ENCODE measurements around the gene BAHCC1.

BAHCC1 gene

DNA sequence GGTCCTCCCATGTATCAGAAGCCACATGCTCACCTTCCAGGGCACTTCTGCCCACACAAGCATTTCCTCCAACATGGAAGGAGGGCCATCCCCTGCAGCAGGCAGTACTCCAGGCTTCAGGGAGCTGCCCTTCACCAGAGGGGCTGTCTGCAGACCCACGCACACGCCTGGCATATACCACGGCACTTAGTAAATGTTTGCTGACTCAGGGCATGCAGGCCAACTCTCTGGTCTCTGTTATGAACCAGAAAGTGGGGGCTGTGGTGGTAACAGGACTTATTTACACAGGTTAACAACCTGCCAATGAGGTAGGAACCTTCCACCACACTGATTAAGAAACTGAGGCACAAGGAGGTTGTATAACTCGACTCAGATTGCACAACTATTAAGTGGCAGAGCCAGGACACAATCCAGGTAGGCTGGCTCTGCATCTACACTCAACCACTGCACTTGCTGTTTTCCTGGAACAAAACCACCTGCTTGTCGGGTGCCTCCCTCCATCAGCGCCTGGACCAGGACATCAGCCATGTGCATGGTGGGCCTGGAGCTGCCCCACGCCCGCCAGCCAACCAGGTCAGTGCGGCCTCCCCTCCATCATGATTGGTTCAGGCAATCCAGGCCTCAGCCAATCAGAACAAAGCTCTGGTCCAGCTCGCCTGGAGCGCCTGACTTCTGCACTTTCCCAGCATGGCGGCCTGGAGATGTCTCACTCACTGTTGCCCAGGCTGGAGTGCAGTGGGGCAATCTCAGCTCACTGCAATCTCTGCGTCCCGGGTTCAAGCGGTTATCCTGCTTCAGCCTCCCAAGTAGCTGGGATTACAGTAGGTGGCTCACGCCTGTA is 98.2 kb downstream of the BAHCC1 start:
- no peak for DNase-seq (ENCODE audit: low read depth)

DNA sequence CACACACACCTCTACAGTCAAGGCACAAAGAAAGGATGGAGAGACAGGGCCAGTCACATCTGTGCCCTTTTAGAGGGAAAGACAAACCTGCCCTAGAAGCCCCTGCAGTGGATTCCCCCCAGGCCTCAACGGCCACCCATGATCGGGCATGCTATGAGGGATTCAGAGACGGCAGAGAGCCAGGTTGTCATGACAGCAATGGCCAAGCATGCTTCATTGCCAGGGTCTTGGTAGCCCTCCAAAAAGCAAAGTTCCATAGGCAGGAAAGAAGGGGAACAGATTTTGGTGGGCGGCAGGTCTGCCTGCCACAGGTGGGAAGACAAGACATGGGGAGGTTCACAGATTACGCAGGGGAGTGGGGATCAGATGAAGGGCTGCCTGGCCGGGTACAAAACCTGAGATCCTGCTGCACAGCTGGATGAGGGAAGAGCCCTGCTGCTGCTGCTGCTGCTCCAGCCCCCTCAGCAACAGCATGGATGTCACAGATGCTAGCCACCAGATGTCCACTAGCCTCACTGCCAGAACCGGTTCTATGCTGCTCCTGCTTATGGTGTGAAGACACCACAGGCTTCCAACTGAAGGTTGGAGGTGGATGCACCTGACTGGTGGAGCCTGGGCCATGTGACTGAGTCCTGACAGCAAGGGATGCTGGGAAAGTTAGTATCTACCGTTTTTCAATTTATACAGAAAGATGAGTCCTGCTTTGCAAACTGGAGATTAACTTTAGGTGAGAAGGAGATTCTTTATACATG is 99.5 kb downstream of the BAHCC1 start:
- no peak for DNase-seq (ENCODE audit: low read depth)

DNA sequence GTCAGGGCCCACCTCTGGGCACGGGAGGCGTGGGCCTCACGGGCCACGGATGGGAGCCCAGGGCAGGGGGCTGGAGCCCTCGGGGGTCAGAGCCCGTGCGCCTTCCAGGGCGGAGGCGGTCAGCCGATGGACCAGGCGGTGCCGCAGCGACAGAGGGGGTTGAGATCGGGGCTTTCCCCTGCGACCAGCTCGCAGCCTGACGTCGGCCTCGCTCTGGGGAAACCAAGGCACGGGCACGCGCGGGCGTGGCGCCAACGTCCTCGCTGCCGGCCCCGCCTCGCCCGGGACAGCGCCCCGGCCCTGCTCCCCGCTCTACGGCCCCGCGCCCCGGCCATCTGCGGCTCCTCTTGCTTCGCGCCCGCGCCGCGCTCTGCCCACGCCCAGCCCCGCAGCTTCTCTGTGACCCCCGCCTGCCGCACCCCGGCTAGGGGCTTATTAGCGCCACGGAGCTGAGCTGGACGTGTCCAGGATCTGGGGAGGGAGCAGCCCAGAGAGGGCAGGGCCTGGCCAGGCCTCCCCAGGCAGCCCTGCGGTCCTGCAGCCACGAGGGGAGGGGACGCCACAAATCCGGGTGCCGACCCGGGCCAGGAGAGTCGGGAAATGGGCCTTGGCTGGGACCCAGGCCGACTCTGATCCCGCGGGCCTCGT is 103.8 kb downstream of the BAHCC1 start:
- DNase-seq (ENCODE audit: low read depth): no peak

DNA sequence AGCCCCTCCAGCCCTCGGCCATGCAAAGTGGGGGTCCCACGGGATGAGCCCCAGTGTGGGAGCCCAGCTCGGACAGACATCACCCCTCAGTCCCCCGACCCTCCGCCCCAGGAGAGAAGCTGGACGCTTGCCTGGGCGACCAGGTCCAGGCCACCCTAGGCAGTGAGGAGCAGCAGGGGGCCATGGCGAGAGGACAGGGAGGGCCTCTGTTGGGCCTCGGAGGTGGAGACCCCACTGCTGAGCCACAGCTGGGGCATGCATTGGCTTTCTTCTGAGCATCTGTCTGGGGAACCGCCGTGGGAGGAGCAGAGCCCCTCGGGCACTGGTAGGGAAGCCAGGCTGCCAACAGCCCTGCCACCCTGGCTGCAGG is 104.3 kb downstream of the BAHCC1 start:
- no peak for DNase-seq (ENCODE audit: low read depth)

DNA sequence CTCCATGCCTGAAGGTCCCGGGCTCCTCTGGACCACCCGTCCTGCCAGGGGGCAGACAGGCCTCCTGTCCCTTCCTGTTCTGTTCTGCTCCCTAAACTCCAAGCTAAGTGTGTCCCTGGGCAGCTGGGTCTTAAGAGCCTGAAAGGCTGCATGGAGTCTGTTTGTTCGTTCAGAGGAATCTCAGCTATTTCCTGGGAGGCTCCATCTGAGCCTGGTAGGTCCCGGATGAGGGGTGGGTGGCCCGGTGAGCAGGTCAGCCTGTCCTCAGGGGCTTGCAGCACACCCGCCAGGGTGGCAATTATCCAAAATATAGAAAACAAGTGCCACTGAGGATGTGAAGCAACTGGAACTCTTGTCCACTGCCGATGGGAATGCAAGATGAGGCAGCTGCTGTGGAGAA is 104.8 kb downstream of the BAHCC1 start:
- no peak for DNase-seq (ENCODE audit: low read depth)

DNA sequence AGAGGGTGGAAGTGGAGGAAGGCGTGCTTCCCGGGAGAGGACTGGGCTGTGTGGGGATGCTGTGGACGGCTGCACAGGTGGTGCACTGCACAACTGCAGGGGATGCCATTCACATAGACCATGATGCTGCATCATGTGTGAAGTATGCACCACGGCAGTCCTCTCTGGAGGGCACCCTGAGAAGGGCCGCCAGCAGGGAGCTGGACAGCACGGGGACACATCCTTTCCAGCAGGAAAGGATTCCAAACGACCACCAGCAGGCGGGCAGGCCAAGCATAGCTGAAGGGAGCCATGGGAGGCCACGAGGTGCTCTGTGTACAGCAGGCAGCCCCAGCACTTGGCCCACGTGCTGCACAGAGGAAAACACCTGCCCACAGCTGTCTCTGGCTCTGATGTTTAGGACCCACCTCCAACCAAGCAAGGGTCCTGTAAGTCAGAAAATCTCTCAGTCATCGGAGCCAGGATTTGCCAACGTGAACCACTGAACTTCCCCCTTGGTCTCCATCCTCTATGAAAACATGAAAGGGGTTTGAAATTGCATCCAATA is 107.3 kb downstream of the BAHCC1 start:
- DNase-seq (ENCODE audit: low read depth): no peak

DNA sequence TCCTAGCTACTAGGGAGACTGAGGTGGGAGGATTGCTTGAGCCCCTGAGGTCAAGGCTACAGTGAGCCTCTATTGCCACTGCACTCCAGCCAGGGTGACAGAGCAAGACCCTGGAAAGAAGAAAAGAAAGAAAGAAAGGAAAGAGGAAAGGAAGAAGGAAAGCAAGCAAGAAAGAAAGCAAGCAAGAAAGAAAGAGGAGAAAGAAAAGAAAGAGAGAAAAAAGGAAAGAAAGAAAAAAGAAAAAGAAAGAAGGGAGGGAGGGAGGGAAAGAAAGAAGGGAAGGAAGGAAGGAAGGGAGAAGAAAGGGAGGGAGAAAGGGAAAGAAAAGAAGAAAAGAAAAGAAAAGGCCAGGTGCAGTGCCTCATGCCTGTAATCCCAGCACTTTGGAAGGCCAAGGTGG is 108.4 kb downstream of the BAHCC1 start:
- no peak for DNase-seq (ENCODE audit: low read depth)

DNA sequence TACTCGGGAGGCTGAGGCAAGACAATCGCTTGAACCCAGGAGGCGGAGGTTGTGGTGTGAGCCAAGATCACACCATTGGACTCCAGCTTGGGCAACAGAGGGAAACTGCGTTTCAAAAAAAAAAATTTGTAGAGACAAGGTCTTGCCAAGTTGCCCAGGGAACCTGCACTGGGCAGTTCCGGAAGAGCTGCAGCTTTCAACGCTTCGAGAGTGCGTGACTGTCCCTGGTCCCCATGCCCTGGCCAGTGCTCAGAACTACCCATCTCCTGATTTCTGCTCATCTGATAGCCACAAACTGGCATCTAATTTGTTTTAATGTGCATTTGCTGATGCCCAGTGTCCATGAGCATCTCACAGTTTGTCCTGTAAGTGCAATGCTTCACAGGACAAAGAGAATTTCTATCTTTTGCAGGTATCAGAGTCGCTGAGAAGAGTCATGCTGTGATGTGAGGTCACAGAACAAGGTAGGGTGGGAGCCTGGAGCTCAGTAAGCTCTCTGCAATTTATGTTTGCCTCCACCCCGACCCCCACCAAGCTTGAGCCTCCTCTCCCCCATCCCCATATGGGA is 113.5 kb downstream of the BAHCC1 start:
- no peak for DNase-seq (ENCODE audit: low read depth)

DNA sequence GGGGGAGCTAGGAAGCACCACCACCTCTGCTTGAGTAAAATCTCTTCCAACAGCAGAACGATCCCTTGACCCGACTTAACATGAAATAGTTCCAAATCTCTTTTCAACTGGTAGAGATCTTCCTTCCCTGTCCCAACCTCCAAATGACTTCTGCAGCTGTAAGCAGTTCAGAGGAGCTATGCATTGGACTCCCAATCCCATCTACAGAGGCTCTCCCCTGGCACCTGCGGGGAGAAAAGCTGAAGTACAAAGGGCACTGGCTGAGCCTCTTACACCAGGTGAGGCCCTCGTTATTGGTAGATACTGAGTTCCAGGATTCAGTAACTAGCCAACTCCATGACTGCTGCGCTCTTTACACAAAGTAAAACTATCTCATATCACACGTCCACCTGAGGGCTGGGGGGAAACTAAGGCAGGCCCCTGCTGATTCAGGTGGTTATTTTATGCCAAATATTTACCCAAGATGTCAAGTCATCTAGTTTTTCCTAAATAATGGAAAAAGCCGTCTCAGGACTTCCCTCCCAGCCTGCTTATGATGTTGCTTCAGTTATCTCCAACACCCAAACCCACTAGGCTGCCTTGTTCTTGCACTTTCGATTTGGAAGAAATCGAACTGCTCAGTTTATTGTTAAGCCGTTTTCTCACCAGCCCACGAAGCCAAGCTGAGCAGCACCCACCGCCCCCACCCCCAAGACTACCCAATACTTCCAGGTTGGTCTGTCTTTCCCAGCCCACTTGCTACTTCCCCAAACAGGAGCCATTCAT is 114.1 kb downstream of the BAHCC1 start:
- DNase-seq (ENCODE audit: low read depth): no peak

DNA sequence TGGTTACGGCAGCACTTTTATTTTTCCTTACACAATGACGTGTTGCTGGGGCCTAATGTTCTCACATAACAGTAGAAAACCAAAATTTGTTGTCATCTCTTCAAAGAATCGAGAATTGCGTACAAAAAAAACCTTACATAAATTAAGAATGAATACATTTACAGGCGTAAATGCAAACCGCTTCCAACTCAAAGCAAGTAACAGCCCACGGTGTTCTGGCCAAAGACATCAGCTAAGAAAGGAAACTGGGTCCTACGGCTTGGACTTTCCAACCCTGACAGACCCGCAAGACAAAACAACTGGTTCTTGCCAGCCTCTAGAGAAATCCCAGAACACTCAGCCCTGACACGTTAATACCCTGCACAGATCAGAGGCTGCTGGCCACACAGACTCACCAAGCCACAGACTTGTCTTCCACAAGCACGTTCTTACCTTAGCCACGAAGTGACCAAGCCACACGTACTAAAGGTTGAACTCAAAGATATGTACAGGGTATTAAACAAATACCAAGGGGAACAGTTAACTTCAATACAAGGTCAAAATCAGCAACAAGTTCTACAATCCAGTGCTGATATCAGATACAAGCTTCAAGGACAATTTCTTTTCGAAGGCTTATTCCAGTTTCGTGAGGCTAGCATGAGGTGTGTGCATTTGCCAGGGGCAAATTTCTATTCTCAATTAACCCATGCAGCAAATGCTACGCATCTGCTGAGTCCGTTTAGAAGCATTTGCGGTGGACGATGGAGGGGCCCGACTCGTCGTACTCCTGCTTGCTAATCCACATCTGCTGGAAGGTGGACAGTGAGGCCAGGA is 114.9 kb downstream of the BAHCC1 start:
- no peak for DNase-seq (ENCODE audit: low read depth)

DNA sequence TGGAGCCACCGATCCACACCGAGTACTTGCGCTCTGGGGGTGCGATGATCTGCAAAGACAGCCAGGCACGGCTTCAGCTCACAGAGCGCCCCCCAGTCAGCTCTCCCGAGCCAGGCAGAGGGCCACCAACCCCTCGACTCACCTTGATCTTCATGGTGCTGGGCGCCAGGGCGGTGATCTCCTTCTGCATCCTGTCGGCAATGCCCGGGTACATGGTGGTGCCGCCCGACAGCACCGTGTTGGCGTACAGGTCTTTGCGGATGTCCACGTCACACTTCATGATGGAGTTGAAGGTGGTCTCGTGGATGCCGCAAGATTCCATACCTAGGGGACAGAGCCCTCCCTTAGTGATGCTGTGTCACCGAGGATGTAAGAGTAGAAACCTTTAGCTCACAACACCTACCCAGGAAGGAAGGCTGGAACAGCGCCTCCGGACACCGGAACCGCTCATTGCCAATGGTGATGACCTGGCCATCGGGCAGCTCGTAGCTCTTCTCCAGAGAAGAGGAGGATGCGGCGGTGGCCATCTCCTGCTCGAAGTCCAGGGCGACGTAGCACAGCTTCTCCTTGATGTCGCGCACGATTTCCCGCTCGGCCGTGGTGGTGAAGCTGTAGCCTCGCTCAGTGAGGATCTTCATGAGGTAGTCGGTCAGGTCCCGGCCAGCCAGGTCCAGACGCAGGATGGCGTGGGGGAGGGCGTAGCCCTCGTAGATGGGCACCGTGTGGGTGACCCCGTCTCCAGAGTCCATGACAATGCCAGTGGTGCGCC is 115.7 kb downstream of the BAHCC1 start:
- DNase-seq (ENCODE audit: low read depth): no peak

DNA sequence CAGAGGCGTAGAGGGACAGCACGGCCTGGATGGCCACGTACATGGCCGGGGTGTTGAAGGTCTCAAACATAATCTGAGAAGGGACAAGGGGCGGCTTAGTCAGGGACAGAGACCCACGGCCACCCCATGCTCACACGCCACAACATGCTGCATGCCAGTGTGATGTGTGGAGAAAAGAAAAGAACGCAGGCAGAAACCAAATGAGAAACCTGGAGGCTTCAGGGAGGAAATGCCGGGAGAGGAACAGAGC is 116.2 kb downstream of the BAHCC1 start:
- DNase-seq (ENCODE audit: low read depth): no peak

DNA sequence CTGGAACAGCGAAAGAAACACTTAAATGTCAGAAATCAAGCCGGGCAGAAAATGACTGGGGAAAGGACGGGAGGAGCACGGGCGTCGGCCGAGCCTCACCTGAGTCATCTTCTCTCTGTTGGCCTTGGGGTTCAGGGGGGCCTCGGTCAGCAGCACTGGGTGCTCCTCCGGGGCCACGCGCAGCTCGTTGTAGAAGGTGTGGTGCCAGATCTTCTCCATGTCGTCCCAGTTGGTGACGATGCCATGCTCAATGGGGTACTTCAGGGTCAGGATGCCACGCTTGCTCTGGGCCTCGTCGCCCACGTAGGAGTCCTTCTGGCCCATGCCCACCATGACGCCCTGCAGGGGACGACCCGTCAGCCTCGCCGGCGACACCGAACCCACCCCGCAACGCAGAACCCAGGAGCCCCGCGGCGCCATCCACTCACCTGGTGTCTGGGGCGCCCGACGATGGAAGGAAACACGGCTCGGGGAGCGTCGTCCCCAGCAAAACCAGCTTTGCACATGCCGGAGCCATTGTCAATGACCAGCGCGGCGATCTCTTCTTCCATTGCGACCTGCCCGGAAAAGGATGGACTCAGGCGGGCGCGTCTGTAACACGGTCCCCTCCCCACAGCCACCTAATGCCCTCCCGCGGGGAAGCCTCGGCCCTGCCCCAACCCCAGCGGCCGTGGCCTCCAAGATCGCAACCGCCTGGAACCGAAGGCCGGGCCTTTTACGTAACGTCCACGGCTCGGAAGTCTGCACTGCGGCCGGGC is 116.7 kb downstream of the BAHCC1 start:
- no peak for DNase-seq (ENCODE audit: low read depth)

DNA sequence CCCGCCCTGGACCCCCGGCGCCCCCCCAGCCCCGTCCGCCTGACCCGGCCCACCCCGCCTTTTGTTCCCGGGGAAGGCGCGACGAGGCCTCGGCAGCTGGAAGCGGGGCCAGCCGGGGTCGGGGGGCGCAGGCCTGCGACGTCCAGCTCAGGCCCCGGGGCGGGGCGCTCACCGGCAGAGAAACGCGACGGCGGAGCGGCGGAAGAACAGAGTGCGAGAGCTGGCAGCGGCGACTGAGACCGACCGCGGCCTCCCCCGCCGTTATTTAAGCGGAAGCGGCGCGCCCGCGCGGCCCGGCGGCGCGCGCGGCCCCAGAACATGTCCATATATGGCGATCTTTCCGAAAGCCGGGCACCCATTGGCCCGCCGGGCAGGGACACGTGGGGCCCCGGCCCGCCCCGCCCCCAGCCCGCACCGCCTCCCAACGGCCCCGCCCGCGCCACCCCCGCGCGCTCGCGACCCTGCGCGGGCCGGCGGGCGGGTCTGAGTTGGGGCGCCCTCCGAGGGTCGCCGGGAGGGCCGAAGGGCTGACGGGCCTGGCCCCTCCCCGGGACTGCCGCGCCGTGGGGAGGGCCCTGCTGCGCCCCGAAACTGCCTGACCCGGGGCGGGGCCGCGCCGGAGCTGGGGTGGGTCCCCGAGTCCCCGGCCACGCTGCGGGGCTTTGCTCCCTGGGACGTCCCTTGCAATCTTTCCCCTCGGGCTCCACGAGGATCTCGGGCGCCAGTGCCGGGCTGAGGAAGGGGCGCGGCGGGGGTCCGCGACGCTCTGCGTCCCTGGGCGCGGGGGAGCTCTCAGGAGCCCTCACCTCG is 117.5 kb downstream of the BAHCC1 start, which contains the start of gene ACTG1:
Gene ACTG1 (minus strand): TSS at position 238 of the 810 bp plus-strand sequence. CDS start 445 bp downstream, outside the sequence.
- peak; percentile 87 for DNase-seq (ENCODE audit: low read depth)

DNA sequence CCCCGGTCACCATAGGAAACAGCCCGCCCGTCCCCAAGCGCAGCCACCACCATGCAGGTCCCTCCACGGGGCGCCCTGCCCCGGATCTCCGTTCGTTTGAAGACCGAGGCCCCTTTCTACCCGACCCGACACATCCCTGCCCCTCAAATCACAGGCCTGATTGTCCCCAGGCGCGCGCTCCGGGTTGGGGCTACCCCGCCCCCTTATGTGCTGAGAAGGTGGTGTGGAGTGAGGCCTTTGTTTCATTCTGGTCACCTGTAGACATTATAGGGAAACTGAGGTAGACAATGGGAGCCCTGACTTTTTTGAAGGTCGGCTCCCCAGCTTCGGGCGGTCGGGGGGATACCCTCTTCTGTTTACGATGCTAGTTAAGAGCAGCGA is 118.1 kb downstream of the BAHCC1 start:
- DNase-seq (ENCODE audit: low read depth): no peak

DNA sequence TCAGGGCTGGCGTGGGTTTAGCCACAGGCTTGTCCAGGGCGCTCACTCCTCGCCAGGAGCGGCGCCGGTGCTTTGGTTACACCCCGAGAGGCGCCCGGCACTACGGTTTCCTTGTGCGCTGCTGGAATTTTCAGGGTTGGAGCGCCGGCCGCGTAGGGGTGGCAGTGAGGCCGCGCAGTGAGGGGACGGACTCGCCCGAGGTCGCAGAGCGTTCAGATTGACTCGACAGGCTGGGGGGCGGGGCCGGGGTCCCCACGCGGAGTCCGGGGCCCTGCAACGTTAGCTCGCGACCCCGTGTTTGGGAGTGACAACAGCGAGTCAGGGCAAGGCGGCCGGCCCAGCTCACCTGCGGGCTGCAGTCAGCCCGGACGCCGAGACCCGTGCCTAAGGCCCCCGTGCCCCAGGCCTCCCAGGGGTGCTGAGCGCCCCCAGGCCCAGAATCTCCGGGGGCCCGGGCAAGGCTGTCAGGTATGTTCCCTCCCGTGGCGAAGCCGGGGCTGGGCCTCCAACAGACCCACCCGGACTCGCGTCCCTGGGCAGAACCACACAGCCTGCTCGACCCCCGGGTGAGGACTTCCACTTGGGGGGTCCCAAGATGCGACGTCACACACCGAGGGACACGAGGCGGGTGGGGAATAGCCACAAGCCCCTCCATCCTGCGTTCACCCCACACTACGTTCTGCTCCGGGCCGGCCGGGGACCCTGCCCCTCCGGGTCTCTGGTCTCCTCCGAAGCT is 118.7 kb downstream of the BAHCC1 start:
- DNase-seq (ENCODE audit: low read depth): no peak

DNA sequence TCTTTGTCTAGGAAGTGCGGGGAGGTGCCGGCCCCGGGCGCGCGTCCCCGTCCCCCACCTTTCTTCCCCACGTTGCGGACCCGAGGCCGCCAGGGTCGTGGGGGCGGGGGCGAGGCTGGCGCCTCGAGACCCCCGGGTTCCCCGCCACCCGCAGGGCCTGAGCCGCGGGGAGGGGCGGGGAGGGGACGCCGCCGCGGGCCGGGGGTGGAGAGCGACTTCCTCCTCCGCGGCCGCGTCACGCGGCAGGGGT is 119.2 kb downstream of the BAHCC1 start:
- no peak for DNase-seq (ENCODE audit: low read depth)

Measured in stimulated activated CD8-positive, alpha-beta memory T cell treated with anti-CD3 and anti-CD28 coated beads, Interleukin-15, amount 100 ng/mL, for 24 hours (primary cell).